ENCODE measurements around the gene NAA80. TPM values are rescaled to one million over a fixed set of nuclear protein-coding genes. Genes with fewer than 3 reads are reported as not detected.

NAA80 gene
- total and polyA plus RNA-seq, 2 of the 13 experiments (the other 11 are each of a cell fraction or from before 2014, with no cell fraction given): 3.4 to 8.7 TPM

- TF ChIP-seq, protein P1, sequence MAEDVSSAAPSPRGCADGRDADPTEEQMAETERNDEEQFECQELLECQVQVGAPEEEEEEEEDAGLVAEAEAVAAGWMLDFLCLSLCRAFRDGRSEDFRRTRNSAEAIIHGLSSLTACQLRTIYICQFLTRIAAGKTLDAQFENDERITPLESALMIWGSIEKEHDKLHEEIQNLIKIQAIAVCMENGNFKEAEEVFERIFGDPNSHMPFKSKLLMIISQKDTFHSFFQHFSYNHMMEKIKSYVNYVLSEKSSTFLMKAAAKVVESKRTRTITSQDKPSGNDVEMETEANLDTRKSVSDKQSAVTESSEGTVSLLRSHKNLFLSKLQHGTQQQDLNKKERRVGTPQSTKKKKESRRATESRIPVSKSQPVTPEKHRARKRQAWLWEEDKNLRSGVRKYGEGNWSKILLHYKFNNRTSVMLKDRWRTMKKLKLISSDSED (CRISPR knock-in tag; IDR thresholded peaks at IDR 0.05): no peak
- TF ChIP-seq PAXIP1 (CRISPR knock-in tag; conservative IDR thresholded peaks at IDR 0.05) (peak; percentile 83; the same call in 1 of the 2 replicates), ZNF788 (CRISPR knock-in tag; IDR thresholded peaks at IDR 0.05; ENCODE audit: borderline replicate concordance) (peak; percentile 80; the same call in 1 of the 2 replicates), NFKB2 (CRISPR knock-in tag; IDR thresholded peaks at IDR 0.05; ENCODE audit: borderline replicate concordance) (no peak; the same call in 1 of the 2 replicates), RERE (CRISPR knock-in tag; IDR thresholded peaks at IDR 0.05; ENCODE audit: low read depth) (no peak; the same call in 1 of the 2 replicates), SMARCE1 (IDR thresholded peaks at IDR 0.05; ENCODE audit: borderline replicate concordance) (no peak)
- TF ChIP-seq, protein P2, sequence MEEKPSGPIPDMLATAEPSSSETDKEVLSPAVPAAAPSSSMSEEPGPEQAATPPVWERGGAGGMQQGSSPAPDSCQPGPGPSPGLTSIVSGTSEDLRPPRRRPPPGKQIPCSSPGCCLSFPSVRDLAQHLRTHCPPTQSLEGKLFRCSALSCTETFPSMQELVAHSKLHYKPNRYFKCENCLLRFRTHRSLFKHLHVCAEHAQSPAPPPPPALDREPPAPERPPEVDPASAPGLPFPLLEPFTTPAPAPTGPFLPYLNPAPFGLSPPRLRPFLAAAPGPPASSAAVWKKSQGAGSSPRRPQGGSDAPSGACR (CRISPR knock-in tag; IDR thresholded peaks at IDR 0.05): peak; percentile 88
- TF ChIP-seq, protein P3, sequence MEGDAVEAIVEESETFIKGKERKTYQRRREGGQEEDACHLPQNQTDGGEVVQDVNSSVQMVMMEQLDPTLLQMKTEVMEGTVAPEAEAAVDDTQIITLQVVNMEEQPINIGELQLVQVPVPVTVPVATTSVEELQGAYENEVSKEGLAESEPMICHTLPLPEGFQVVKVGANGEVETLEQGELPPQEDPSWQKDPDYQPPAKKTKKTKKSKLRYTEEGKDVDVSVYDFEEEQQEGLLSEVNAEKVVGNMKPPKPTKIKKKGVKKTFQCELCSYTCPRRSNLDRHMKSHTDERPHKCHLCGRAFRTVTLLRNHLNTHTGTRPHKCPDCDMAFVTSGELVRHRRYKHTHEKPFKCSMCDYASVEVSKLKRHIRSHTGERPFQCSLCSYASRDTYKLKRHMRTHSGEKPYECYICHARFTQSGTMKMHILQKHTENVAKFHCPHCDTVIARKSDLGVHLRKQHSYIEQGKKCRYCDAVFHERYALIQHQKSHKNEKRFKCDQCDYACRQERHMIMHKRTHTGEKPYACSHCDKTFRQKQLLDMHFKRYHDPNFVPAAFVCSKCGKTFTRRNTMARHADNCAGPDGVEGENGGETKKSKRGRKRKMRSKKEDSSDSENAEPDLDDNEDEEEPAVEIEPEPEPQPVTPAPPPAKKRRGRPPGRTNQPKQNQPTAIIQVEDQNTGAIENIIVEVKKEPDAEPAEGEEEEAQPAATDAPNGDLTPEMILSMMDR (CRISPR knock-in tag; IDR thresholded peaks at IDR 0.05): peak; percentile 92
Measured at GRCh38 chr3:50260027-50260941, 38.9 kb downstream of the NAA80 start (continued).
